H1 (cell line): ENCODE measurements around the gene ANO6. TPM values are rescaled to one million over a fixed set of nuclear protein-coding genes. Genes with fewer than 3 reads are reported as not detected.

Source experiments
- CTCF ChIA-PET: fragments of 300-600 bp; sonication (Branson Sonifier 250); formaldehyde crosslinking; loops from one replicate; lab custom pipeline; 2021; ENCODE audit not compliant: partially characterized antibody; lab: Charles Lee
- POLR2A ChIA-PET: fragments of 300-600 bp; sonication (Branson Sonifier 250); formaldehyde crosslinking; loops from one replicate; lab custom pipeline; 2021; ENCODE audit warnings: inconsistent platforms; ENCODE audit not compliant: partially characterized antibody; lab: Charles Lee
- DNase-seq, 2 experiments: peaks; one replicate each; pipeline versions ENCODE4 v3.0.0 to v3.0.0-alpha.2; 2010 to 2022; ENCODE audit warnings: low spot score in 2 of 2, low read depth in 1 of 2, mixed read lengths in 1 of 2
- FAIRE-seq: peaks from 2 replicates; lab custom pipeline; 2011; peaks lifted over from hg19 to GRCh38; lab: Jason Lieb, UNC
- H2AFZ ChIP-seq: 2 replicates; pipeline ENCODE4 v1.8.1; 2012; ENCODE audit warnings: low read length, inconsistent platforms
- H2AK5ac ChIP-seq: 2 replicates; pipeline ENCODE4 v1.6.1; 2013; ENCODE audit warnings: low read depth, low read length
- H2BK120ac ChIP-seq: replicated peaks from 2 replicates; pipeline ENCODE3; 2013; ENCODE audit warnings: low read depth, low read length, inconsistent platforms
- H2BK12ac ChIP-seq: 2 replicates; pipeline ENCODE4 v1.6.1; 2013; ENCODE audit warnings: low read depth, low read length
- H2BK15ac ChIP-seq: 2 replicates; pipeline ENCODE4 v1.6.1; 2013; ENCODE audit warnings: low read length
- H2BK20ac ChIP-seq: 2 replicates; pipeline ENCODE4 v1.6.1; 2013; ENCODE audit warnings: low read length
- H2BK5ac ChIP-seq: 2 replicates; pipeline ENCODE4 v1.6.1; 2013; ENCODE audit warnings: low read depth, low read length
- H3K14ac ChIP-seq: 2 replicates; pipeline ENCODE4 v1.6.1; 2013; ENCODE audit warnings: inconsistent platforms; ENCODE audit not compliant: insufficient read length
- H3K18ac ChIP-seq: 2 replicates; pipeline ENCODE4 v1.6.1; 2013; ENCODE audit warnings: low read length; ENCODE audit errors: extremely low read depth
- H3K23ac ChIP-seq: 2 replicates; pipeline ENCODE4 v1.6.1; 2013; ENCODE audit warnings: inconsistent platforms; ENCODE audit not compliant: insufficient read length
- H3K23me2 ChIP-seq: 2 replicates; pipeline ENCODE4 v1.6.1; 2013; ENCODE audit warnings: low read depth, low read length
- H3K27ac ChIP-seq: 2 replicates; pipeline ENCODE4 v1.6.1; 2011; ENCODE audit warnings: low read depth, low read length, inconsistent platforms
- H3K27me3 ChIP-seq, 4 experiments: replicated peaks in 1 of 4; 1 replicate in 1 of 4; 2 replicates in 3 of 4; pipeline versions ENCODE4 v1.6.1 to v1.8.1; 2011 to 2013; ENCODE audit warnings: low read length in 3 of 4, mild to moderate bottlenecking in 3 of 4, inconsistent platforms in 2 of 4, mixed read lengths in 2 of 4, moderate library complexity in 1 of 4; ENCODE audit not compliant: control insufficient read depth in 3 of 4, insufficient read depth in 3 of 4; ENCODE audit errors: extremely low read depth in 1 of 4
- H3K36me3 ChIP-seq, 4 experiments: 2 replicates each; pipeline versions ENCODE4 v1.6.1 to v1.8.1; 2011 to 2013; ENCODE audit warnings: mild to moderate bottlenecking in 4 of 4, low read length in 3 of 4, moderate library complexity in 2 of 4, control low read depth in 1 of 4, inconsistent platforms in 1 of 4; ENCODE audit not compliant: insufficient read depth in 4 of 4, control insufficient read depth in 2 of 4
- H3K4ac ChIP-seq: replicated peaks from 2 replicates; pipeline ENCODE3; 2013; ENCODE audit warnings: low read length, low read depth, mixed read lengths, inconsistent platforms; ENCODE audit not compliant: insufficient read length
- H3K4me1 ChIP-seq, 4 experiments: replicated peaks in 1 of 4; 1 replicate in 1 of 4; 2 replicates in 3 of 4; pipeline versions ENCODE4 v1.6.1 to v1.8.1; 2011 to 2013; ENCODE audit warnings: low read length in 3 of 4, inconsistent platforms in 2 of 4, mixed read lengths in 1 of 4; ENCODE audit not compliant: insufficient read depth in 4 of 4, control insufficient read depth in 3 of 4
- H3K4me2 ChIP-seq, 2 experiments: 2 replicates each; pipeline versions ENCODE4 v1.6.1 to v1.8.1; 2011 to 2013; ENCODE audit warnings: low read depth in 2 of 2, low read length in 2 of 2, control low read depth in 1 of 2, inconsistent platforms in 1 of 2, mild to moderate bottlenecking in 1 of 2; ENCODE audit not compliant: insufficient read depth in 1 of 2
- H3K4me3 ChIP-seq, 4 experiments: fragments of 200-600, 300-600 bp in 1 of 4; sonication (generic), shearing (Covaris generic), sonication (Bioruptor Twin) in 1 of 4; 2 replicates each; pipeline versions ENCODE4 v1.5.1 to v1.8.1; 2011 to 2016; ENCODE audit warnings: low read length in 4 of 4, low read depth in 3 of 4, control low read depth in 2 of 4, inconsistent platforms in 2 of 4, mild to moderate bottlenecking in 2 of 4, mixed read lengths in 1 of 4, moderate library complexity in 1 of 4; ENCODE audit not compliant: insufficient read depth in 2 of 4; ENCODE audit errors: extremely low read depth in 1 of 4
- H3K56ac ChIP-seq: replicated peaks from 2 replicates; pipeline ENCODE3; 2013; ENCODE audit warnings: low read depth, mild to moderate bottlenecking, mixed read lengths, low read length, inconsistent platforms; ENCODE audit not compliant: insufficient read length
- H3K79me1 ChIP-seq: 2 replicates; pipeline ENCODE4 v1.6.1; 2013; ENCODE audit warnings: low read depth, low read length, control low read depth
- H3K79me2 ChIP-seq, 2 experiments: 2 replicates each; pipeline versions ENCODE4 v1.6.1 to v1.8.1; 2012 to 2013; ENCODE audit warnings: low read length in 2 of 2, mild to moderate bottlenecking in 2 of 2, inconsistent platforms in 1 of 2; ENCODE audit not compliant: insufficient read depth in 2 of 2, control insufficient read depth in 1 of 2
- H3K9ac ChIP-seq, 4 experiments: replicated peaks in 1 of 4; 1 replicate in 1 of 4; 2 replicates in 3 of 4; pipeline versions ENCODE4 v1.6.1 to v1.8.1; 2011 to 2013; ENCODE audit warnings: low read depth in 3 of 4, low read length in 3 of 4, control low read depth in 2 of 4, mild to moderate bottlenecking in 2 of 4, moderate library complexity in 2 of 4, inconsistent platforms in 1 of 4; ENCODE audit errors: extremely low read depth in 1 of 4
- H3K9me3 ChIP-seq, 2 experiments: 2 replicates each; pipeline versions ENCODE4 v1.6.1 to v1.8.1; 2012 to 2013; ENCODE audit warnings: mild to moderate bottlenecking in 2 of 2, moderate library complexity in 2 of 2, control low read depth in 1 of 2, inconsistent platforms in 1 of 2, low read depth in 1 of 2, low read length in 1 of 2, mixed read lengths in 1 of 2; ENCODE audit not compliant: insufficient read depth in 2 of 2
- H4K20me1 ChIP-seq, 2 experiments: replicated peaks in 1 of 2; 2 replicates each; pipeline versions ENCODE3 to v1.8.1; 2011 to 2013; ENCODE audit warnings: inconsistent platforms in 2 of 2, low read length in 2 of 2, mild to moderate bottlenecking in 1 of 2; ENCODE audit not compliant: insufficient read depth in 2 of 2, control insufficient read depth in 1 of 2
- H4K5ac ChIP-seq: 2 replicates; pipeline ENCODE4 v1.6.1; 2013; ENCODE audit warnings: low read length, low read depth, mixed read lengths, inconsistent platforms; ENCODE audit not compliant: insufficient read length
- H4K8ac ChIP-seq: 2 replicates; pipeline ENCODE4 v1.8.0; 2013; ENCODE audit warnings: mild to moderate bottlenecking, moderate library complexity, low read length, inconsistent platforms; ENCODE audit not compliant: insufficient read depth; ENCODE audit errors: extremely low read depth
- H4K91ac ChIP-seq: replicated peaks from 2 replicates; pipeline ENCODE3; 2013; ENCODE audit warnings: low read length, mixed read lengths, inconsistent platforms; ENCODE audit not compliant: insufficient read length
- BCL11A ChIP-seq, 2 experiments: IDR thresholded peaks; one replicate each; pipeline ENCODE4 v1.6.1; 2011; ENCODE audit warnings: low read depth in 2 of 2, low read length in 2 of 2, mild to moderate bottlenecking in 2 of 2
- CBX5 ChIP-seq: fragments of 300-800, 300-1000 bp; sonication (generic); IDR thresholded peaks from 2 replicates; pipeline ENCODE4 v1.7.1; 2016; ENCODE audit warnings: antibody characterized with exemption, low read length, low read depth
- SP2 ChIP-seq: IDR thresholded peaks from 2 replicates; pipeline ENCODE4 v1.6.1; 2012; ENCODE audit warnings: mild to moderate bottlenecking, low read length, inconsistent platforms
- WGBS, 2 experiments: shearing (Covaris generic) in 1 of 2; methylation state at CpG; one replicate each; pipeline versions ENCODE4 v1.1.6 to v1.1.7; 2013 to 2015; ENCODE audit warnings: low lambda C conversion rate in 2 of 2, mixed read lengths in 2 of 2, inconsistent platforms in 1 of 2, low coverage in 1 of 2, missing lambda C conversion rate in 1 of 2; ENCODE audit not compliant: insufficient replicate concordance in 2 of 2, insufficient coverage in 1 of 2, insufficient read length in 1 of 2; ENCODE audit errors: extremely low coverage in 1 of 2, missing lambda C conversion rate in 1 of 2; 5-methylcytosine and 5-hydroxymethylcytosine counted together
- polyA plus RNA-seq, 7 experiments: library from polyadenylated mRNA; depleted of rRNA in 3 of 7; stranded (reverse) in 5 of 7; unstranded in 2 of 7; fragments of >200 nt in 5 of 7; fragments of 200-250 nt in 2 of 7; gene quantifications; 1 replicate in 5 of 7; 2 replicates in 1 of 7; 4 replicates in 1 of 7; pipeline versions ENCODE4 v1.2.1 to v1.2.3, GENCODE V29; 2011 to 2013; ENCODE audit warnings: missing spikeins in 2 of 7, mixed read lengths in 2 of 7
- total RNA-seq: library from RNA; stranded (reverse); fragmentation: NEBNext Ultra II Directional; extraction: Animal tissue kit (Norgen Biotek cat#: 25700); gene quantifications from 2 replicates; pipeline ENCODE4 v1.2.1, GENCODE V29; 2021

The ANO6 gene
- total and polyA plus RNA-seq, 2 of the 8 experiments (the other 6 are each of a cell fraction or from before 2014, with no cell fraction given), result 15.1 to 39.7 TPM

DNA sequence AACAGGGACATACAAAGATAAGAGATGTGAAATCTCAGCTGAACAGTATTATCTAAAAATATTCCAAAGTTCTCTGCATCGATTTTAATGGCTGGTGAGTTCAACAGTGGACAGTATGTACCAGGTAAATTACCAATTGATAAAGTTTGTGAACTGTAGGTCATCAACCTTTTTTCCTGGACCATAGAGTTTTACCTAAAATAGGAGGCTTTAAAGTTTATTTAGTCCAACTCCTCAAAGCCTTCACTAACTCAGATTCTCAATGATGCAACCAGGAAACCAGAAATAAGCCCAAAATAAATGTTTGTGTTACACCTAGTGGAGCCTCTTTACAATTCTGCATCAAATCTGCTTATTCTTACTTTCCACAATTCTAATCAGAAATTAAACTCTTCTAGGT lies 205.8 kb downstream of the ANO6 start:
- Histone ChIP-seq H3K4me3 (no peak overlapping the region), H4K20me1 (no peaks in the 10 kb centered on the region), H2BK12ac (no peak overlapping the region), H3K4me2 (no peak overlapping the region), H4K8ac (no peak overlapping the region), H2BK15ac (no peak overlapping the region), H3K4ac (no peak overlapping the region), H2AFZ (no peak overlapping the region), H3K27ac (no peak overlapping the region), H3K9me3 (no peaks in the 10 kb centered on the region), H3K56ac (no peak overlapping the region), H3K4me1 (peaks cover 0 to 4% (median 1%) of the 10 kb centered on the region in 4 experiments; a peak in 3 of 7 replicates), H3K23me2 (no peaks in the 10 kb centered on the region), H3K79me1 (no peaks in the 10 kb centered on the region), H3K36me3 (peaks cover 0 to 23% (median 7%) of the 10 kb centered on the region in 4 experiments; a peak in 5 of 8 replicates), H3K18ac (no peak overlapping the region), H2BK120ac (no peak overlapping the region), H2AK5ac (no peak overlapping the region), H3K23ac (no peak overlapping the region), H2BK5ac (no peak overlapping the region), H3K79me2 (no peaks in the 10 kb centered on the region), H4K5ac (no peak overlapping the region), H4K91ac (no peak overlapping the region), H3K9ac (no peak overlapping the region), H3K27me3 (no peaks in the 10 kb centered on the region), H3K14ac (no peak overlapping the region), H2BK20ac (no peak overlapping the region)
- FAIRE-seq, result no peak
- TF ChIP-seq BCL11A (IDR thresholded peaks at IDR 0.05; ENCODE audit: low read depth in 2 of 2, low read length in 2 of 2) (no peak), SP2 (no peak), CBX5 (no peak)
- CTCF ChIA-PET, result interaction anchor here (0.5 to 1.1 kb wide), 4 partner anchors 17 to 260 kb away, joined by 3 read pairs; no protein-coding TSS in a partner anchor
- 90% methylated on average over 1 of the region's 1 CpG; no CpG with 5 or more reads in 1 of the 2 experiments for WGBS, 2 experiments
- POLR2A ChIA-PET, result interaction anchor here (0.6 kb wide), 1 partner anchor 243 kb away, joined by 3 read pairs; no protein-coding TSS in a partner anchor
- no peak for DNase-seq
